ENCODE results near the gene AUNIP.

The AUNIP gene

DNA sequence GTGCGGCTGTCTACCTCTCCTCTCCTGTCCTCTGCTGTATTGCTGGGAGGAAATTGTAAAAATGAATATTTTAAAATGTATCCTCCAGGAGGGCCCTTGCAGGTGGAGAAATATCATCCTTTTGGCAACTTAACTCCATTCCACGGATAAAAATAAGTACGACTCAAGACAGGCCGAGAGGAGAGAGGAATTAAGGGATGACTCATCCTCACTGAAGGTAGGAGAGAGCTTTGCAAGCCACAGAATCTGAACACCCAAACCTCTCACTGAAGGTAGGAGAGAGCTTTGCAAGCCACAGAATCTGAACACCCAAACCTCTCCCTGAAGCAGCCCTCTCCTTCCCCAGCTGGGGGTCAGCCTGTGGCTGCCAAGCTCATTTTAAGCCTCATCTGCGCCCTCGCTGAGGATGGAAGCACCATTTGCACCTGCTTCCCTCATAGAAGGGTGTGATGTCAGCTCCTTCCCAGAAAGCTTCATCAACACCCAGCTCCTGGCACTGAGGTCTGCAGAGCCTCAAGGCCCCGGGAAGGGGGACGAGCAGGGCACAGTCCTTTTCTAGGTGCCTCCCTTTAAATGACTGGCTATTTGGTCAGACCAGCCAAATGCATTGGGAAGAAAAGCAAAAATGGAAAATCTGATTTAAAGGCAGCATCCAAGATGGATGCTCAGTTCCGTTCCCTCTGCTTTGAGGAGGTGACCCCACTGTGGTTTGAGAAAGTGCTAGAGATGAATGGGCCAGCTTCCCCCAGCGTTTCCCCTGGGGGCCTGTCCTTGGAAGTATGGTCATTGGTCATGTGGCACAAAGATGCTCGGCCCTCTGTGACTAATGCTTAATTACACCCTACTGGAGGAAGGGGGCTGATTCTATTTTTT lies 72.1 kb downstream of the AUNIP start:
- H3K4me3 ChIP-seq (ENCODE audit: insufficient read depth, low read length, poor library complexity, severe bottlenecking) = no peak overlapping the region
- no peak overlapping the region for H3K27ac ChIP-seq (ENCODE audit: low read depth, low read length)
- H3K4me2 ChIP-seq (ENCODE audit: low read depth, low read length, poor library complexity, severe bottlenecking) = no peak overlapping the region
- no peaks in the 10 kb centered on the region for H3F3A ChIP-seq (ENCODE audit: insufficient read depth)
- no peak overlapping the region for H2AFZ ChIP-seq (ENCODE audit: low read depth, low read length, severe bottlenecking)
- no peak overlapping the region for H3K9ac ChIP-seq (ENCODE audit: low read length)
- no peaks in the 10 kb centered on the region for H3K36me3 ChIP-seq (ENCODE audit: low read length)
- H3K79me2 ChIP-seq (ENCODE audit: insufficient read depth, low read length) = no peaks in the 10 kb centered on the region
- no peaks in the 10 kb centered on the region for H3K9me2 ChIP-seq (replicated peaks; ENCODE audit: insufficient read depth, low read length)
- no peaks in the 10 kb centered on the region for H3K9me3 ChIP-seq (ENCODE audit: insufficient read depth, low read length)
- TF ChIP-seq EZH2phosphoT487 (conservative IDR thresholded peaks at IDR 0.05; ENCODE audit: low read length) (no peak), CTCF (IDR thresholded peaks at IDR 0.05; ENCODE audit: insufficient read depth, low read length, poor library complexity, severe bottlenecking) (no peak)
- H4K20me1 ChIP-seq (ENCODE audit: low read depth, low read length) = no peaks in the 10 kb centered on the region
- no peaks in the 10 kb centered on the region for H3K27me3 ChIP-seq (ENCODE audit: low read length)

DNA sequence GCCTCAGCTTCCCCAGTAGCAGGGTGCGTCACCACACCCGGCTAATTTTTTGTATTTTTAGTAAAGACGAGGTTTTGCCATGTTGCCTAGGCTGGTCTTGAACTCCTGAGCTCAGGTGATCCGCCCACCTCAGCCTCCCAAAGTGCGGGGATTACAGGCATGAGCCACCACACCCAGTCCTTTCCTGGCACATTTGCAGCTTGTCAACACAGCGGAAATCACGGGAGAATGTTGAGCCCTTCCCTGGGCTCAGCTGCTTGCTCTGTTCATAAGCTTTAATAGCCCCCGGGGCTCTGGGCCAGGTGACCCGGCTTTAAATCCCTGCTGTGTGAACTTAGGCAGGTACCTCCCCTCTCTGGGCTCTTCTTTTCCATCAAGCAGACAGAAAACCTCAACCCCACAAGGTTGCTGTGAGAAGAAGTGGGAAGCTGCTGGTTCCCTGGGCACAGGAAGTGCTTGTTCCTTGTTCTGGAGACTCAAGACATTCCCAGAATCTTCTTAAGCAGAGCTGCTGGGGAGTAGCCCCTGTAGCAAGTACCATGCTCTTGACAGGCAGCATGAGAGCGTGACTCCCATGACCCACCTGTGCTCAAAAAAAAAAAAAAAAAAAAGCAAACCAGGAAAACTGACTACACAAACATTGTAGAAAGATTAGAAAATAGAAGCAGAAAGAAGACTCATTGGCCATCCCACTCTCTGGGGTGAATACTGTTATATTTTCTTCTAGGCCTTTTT lies 73.8 kb downstream of the AUNIP start:
- Histone ChIP-seq H3K9ac (ENCODE audit: low read length) (no peak overlapping the region), H3K36me3 (ENCODE audit: low read length) (no peaks in the 10 kb centered on the region), H3K4me2 (ENCODE audit: low read depth, low read length, poor library complexity, severe bottlenecking) (no peak overlapping the region), H4K20me1 (ENCODE audit: low read depth, low read length) (no peaks in the 10 kb centered on the region), H3K27ac (ENCODE audit: low read depth, low read length) (no peak overlapping the region), H3K9me3 (ENCODE audit: insufficient read depth, low read length) (no peaks in the 10 kb centered on the region), H2AFZ (ENCODE audit: low read depth, low read length, severe bottlenecking) (no peak overlapping the region), H3K4me3 (ENCODE audit: insufficient read depth, low read length, poor library complexity, severe bottlenecking) (no peak overlapping the region), H3K27me3 (ENCODE audit: low read length) (no peaks in the 10 kb centered on the region), H3F3A (ENCODE audit: insufficient read depth) (no peaks in the 10 kb centered on the region), H3K9me2 (replicated peaks; ENCODE audit: insufficient read depth, low read length) (no peaks in the 10 kb centered on the region), H3K79me2 (ENCODE audit: insufficient read depth, low read length) (no peaks in the 10 kb centered on the region)
- no peak for TF ChIP-seq EZH2phosphoT487 (conservative IDR thresholded peaks at IDR 0.05; ENCODE audit: low read length)
- no peak for TF ChIP-seq CTCF (IDR thresholded peaks at IDR 0.05; ENCODE audit: insufficient read depth, low read length, poor library complexity, severe bottlenecking)

DNA sequence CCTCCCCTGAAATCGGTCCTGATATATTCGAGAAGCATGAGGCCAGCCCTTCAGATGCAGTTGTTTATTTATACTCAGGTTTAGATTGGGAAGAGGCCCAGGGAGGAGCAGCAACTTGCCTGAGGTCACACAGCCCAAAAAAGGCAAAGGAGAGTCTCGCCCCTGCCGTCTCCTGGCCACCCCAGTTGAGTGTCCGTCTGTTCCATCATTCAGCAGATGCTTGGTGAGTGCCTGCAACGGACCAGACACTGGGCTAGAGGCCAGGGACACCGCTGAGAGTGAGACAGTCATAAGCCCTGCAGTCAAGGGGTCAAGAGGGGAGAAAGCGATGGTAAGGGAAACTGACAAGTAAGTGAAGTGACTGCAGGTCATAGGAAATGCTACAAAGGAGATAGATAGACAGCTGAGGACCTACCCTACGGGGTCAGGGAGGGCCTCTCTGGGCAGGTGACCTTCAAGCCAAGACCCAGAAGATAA lies 74.6 kb downstream of the AUNIP start:
- Histone ChIP-seq H3K9ac (ENCODE audit: low read length) (no peak overlapping the region), H3K79me2 (ENCODE audit: insufficient read depth, low read length) (no peaks in the 10 kb centered on the region), H3K36me3 (ENCODE audit: low read length) (no peaks in the 10 kb centered on the region), H2AFZ (ENCODE audit: low read depth, low read length, severe bottlenecking) (no peak overlapping the region), H4K20me1 (ENCODE audit: low read depth, low read length) (no peaks in the 10 kb centered on the region), H3K9me3 (ENCODE audit: insufficient read depth, low read length) (no peaks in the 10 kb centered on the region), H3K27me3 (ENCODE audit: low read length) (no peaks in the 10 kb centered on the region), H3K4me2 (ENCODE audit: low read depth, low read length, poor library complexity, severe bottlenecking) (no peak overlapping the region), H3F3A (ENCODE audit: insufficient read depth) (no peaks in the 10 kb centered on the region), H3K9me2 (replicated peaks; ENCODE audit: insufficient read depth, low read length) (no peaks in the 10 kb centered on the region), H3K4me3 (ENCODE audit: insufficient read depth, low read length, poor library complexity, severe bottlenecking) (no peak overlapping the region), H3K27ac (ENCODE audit: low read depth, low read length) (no peak overlapping the region)
- TF ChIP-seq CTCF (IDR thresholded peaks at IDR 0.05; ENCODE audit: insufficient read depth, low read length, poor library complexity, severe bottlenecking) (no peak), EZH2phosphoT487 (conservative IDR thresholded peaks at IDR 0.05; ENCODE audit: low read length) (no peak)
